Measurements from ENCODE around the gene IRF7.

- TF ChIP-seq CTCF (IDR thresholded peaks at IDR 0.05) (no peak), POLR2A (IDR thresholded peaks at IDR 0.05) (no peak), EP300 (IDR thresholded peaks at IDR 0.05; ENCODE audit: low read depth) (no peak)
Observed at GRCh38 chr11:628056-628455, 12.3 kb upstream of the IRF7 start.

Measured in transverse colon (tissue), 3 donors.